OCI-LY3 (cell line): ENCODE data around the gene NBPF6.
"Not testable (repeated sequence)": the region's sequence is repeated elsewhere in the genome, so short reads cannot be mapped to it uniquely, and the experiment has no call there.

Experiments used
- H2AFZ ChIP-seq: fragments of 200-600, 300-600 bp; shearing (Covaris generic); 2 replicates; pipeline ENCODE4 v1.6.0; 2014; ENCODE audit warnings: antibody characterized with exemption, low read depth, low read length
- H3K27ac ChIP-seq: fragments of 200-600, 300-600 bp; sonication (generic); 2 replicates; pipeline ENCODE4 v1.5.1; 2014; ENCODE audit warnings: mild to moderate bottlenecking, low read length, moderate library complexity, mixed read lengths
- H3K27me3 ChIP-seq: fragments of 200-600, 300-600 bp; sonication (generic); 2 replicates; pipeline ENCODE4 v1.6.1; 2014; ENCODE audit warnings: low read depth, low read length, mixed read lengths
- H3K36me3 ChIP-seq: fragments of 200-600, 300-600 bp; sonication (generic); replicated peaks from 2 replicates; pipeline ENCODE3; 2014; ENCODE audit warnings: low read depth, low read length, mixed read lengths
- H3K4me1 ChIP-seq: fragments of 300-600, 200-600 bp; sonication (generic); 2 replicates; pipeline ENCODE4 v1.6.1; 2014; ENCODE audit warnings: low read length, mixed read lengths
- H3K4me2 ChIP-seq: fragments of 200-600, 300-600 bp; sonication (generic); 2 replicates; pipeline ENCODE4 v1.6.1; 2014; ENCODE audit warnings: low read length, mixed read lengths
- H3K4me3 ChIP-seq: fragments of 300-600, 200-600 bp; sonication (generic); 2 replicates; pipeline ENCODE4 v1.5.1; 2014; ENCODE audit warnings: antibody characterized with exemption, mild to moderate bottlenecking, low read length, moderate library complexity
- H3K79me2 ChIP-seq: fragments of 300-600, 200-600 bp; shearing (Covaris generic); 2 replicates; pipeline ENCODE4 v1.6.1; 2014; ENCODE audit warnings: mild to moderate bottlenecking, low read length, mixed read lengths
- H3K9ac ChIP-seq: fragments of 300-600, 200-600 bp; shearing (Covaris generic); 2 replicates; pipeline ENCODE4 v1.6.0; 2014; ENCODE audit warnings: mild to moderate bottlenecking, low read length, moderate library complexity
- H3K9me3 ChIP-seq: fragments of 200-600, 300-600 bp; shearing (Covaris generic); 2 replicates; pipeline ENCODE4 v1.6.1; 2014; ENCODE audit warnings: low read length, mixed read lengths; ENCODE audit not compliant: insufficient read depth
- H4K20me1 ChIP-seq: fragments of 200-600, 300-600 bp; sonication (generic); 2 replicates; pipeline ENCODE4 v1.6.1; 2016; ENCODE audit warnings: low read length, mixed read lengths; ENCODE audit not compliant: insufficient read depth
- EZH2phosphoT487 ChIP-seq: fragments of 200-600 bp; shearing (Covaris generic); IDR thresholded peaks from 2 replicates; pipeline ENCODE4 v1.6.1; 2018; ENCODE audit warnings: antibody characterized with exemption, mixed run types, low read depth
- TF ChIP-seq, protein P1 (sequence below): fragments of 200-600, 300-600 bp; sonication (generic); IDR thresholded peaks from 2 replicates; pipeline ENCODE4 v1.5.1; 2014; ENCODE audit warnings: antibody characterized with exemption, low read length, low read depth

The NBPF6 gene

DNA sequence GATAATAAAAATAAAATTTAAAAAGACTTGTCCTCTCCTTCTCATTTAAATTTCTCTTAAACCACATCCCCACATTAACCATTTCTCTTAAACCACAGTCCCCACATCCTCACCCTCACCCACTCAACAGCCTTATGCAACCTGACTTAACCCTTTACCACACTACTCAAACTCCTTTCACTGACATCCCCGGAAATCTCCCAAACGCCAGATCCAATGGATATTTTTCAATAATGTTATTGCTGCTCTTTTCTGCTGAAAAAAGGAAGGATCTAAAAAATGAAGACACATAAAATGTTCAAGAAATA is 55.6 kb downstream of the NBPF6 start:
- H4K20me1 ChIP-seq, result no peaks in the 10 kb centered on the region
- H3K4me3 ChIP-seq, result no peak overlapping the region
- H3K9ac ChIP-seq, result no peak overlapping the region
- no peaks in the 10 kb centered on the region for H3K36me3 ChIP-seq
- peaks cover 20% of the 10 kb centered on the region for H3K4me1 ChIP-seq
- no peaks in the 10 kb centered on the region for H3K79me2 ChIP-seq
- H3K27me3 ChIP-seq, result no peaks in the 10 kb centered on the region
- H2AFZ ChIP-seq, result no peak overlapping the region
- no peak for TF ChIP-seq EZH2phosphoT487
- TF ChIP-seq, protein P1, sequence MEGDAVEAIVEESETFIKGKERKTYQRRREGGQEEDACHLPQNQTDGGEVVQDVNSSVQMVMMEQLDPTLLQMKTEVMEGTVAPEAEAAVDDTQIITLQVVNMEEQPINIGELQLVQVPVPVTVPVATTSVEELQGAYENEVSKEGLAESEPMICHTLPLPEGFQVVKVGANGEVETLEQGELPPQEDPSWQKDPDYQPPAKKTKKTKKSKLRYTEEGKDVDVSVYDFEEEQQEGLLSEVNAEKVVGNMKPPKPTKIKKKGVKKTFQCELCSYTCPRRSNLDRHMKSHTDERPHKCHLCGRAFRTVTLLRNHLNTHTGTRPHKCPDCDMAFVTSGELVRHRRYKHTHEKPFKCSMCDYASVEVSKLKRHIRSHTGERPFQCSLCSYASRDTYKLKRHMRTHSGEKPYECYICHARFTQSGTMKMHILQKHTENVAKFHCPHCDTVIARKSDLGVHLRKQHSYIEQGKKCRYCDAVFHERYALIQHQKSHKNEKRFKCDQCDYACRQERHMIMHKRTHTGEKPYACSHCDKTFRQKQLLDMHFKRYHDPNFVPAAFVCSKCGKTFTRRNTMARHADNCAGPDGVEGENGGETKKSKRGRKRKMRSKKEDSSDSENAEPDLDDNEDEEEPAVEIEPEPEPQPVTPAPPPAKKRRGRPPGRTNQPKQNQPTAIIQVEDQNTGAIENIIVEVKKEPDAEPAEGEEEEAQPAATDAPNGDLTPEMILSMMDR, result no peak
- no peak overlapping the region for H3K4me2 ChIP-seq
- H3K27ac ChIP-seq, result no peak overlapping the region
- H3K9me3 ChIP-seq, result no peaks in the 10 kb centered on the region

DNA sequence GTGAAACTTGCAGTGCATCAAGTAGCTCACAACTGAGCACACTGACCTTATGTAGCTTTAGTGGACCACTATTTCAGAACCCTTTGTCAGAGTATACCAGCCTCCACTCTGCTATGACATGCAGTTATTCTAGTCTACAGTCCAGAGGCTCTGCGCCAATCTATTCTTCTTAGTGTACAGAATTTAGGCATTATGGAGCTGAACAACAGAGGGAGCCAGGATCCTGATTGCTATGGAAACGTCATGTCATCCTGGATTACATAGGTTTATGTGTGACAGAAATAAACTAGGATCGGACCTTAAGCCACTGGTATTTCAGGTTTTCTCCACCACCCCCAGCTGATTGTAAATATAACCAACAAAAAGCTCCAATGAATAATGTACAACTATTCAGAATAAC is 61.6 kb downstream of the NBPF6 start:
- TF ChIP-seq, protein P1, result no peak
- no peak for TF ChIP-seq EZH2phosphoT487
- no peak overlapping the region for H3K27ac ChIP-seq
- H3K9me3 ChIP-seq, result no peaks in the 10 kb centered on the region
- no peaks in the 10 kb centered on the region for H3K27me3 ChIP-seq
- no peaks in the 10 kb centered on the region for H3K79me2 ChIP-seq
- no peaks in the 10 kb centered on the region for H3K36me3 ChIP-seq
- H3K9ac ChIP-seq, result no peak overlapping the region
- no peak overlapping the region for H3K4me3 ChIP-seq
- H3K4me1 ChIP-seq, result no peaks in the 10 kb centered on the region
- no peaks in the 10 kb centered on the region for H4K20me1 ChIP-seq
- H3K4me2 ChIP-seq, result no peak overlapping the region
- H2AFZ ChIP-seq, result no peak overlapping the region

DNA sequence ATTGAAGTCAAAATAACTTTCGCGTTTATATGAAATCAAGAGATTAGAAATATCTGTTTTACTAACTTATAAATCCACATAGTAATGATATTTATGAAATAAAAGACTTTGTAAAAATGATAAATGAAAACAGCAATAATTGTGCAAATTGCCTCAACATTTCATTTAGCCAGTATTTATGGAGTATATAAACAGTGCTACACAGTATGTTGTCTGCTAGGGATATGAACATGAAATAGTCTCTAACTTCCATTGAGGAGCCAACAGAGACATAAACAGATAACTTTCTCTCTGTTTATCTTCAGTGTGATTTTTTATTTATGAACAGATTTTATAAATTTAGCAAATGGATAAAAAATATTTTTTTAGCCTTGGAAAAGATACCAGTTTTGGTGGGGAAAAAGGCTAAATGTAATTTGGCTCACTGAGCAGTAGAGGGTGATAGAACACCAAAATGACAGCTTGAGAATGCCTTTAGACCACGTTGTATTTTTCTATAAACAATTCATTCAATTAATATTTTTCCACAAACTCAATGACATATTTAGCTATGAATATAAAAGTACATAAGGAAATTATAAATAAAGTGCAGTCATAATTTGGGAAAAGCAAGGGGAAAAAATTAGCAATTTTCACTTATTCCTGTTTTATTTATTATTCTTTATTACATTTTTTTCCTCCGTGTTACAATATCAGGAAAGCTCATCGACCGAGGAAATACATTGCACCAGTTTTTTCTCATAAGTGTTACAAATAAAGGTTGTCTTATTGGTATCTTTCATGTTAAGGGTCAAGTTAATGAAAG is 62.3 kb downstream of the NBPF6 start:
- Histone ChIP-seq H3K36me3 (no peaks in the 10 kb centered on the region), H2AFZ (no peak overlapping the region), H3K27ac (no peak overlapping the region), H3K4me2 (no peak overlapping the region), H4K20me1 (no peaks in the 10 kb centered on the region), H3K9me3 (no peaks in the 10 kb centered on the region), H3K4me3 (no peak overlapping the region), H3K9ac (no peak overlapping the region), H3K79me2 (no peaks in the 10 kb centered on the region), H3K27me3 (no peaks in the 10 kb centered on the region), H3K4me1 (no peaks in the 10 kb centered on the region)
- TF ChIP-seq, protein P1, result peak; percentile 75
- TF ChIP-seq EZH2phosphoT487, result no peak

DNA sequence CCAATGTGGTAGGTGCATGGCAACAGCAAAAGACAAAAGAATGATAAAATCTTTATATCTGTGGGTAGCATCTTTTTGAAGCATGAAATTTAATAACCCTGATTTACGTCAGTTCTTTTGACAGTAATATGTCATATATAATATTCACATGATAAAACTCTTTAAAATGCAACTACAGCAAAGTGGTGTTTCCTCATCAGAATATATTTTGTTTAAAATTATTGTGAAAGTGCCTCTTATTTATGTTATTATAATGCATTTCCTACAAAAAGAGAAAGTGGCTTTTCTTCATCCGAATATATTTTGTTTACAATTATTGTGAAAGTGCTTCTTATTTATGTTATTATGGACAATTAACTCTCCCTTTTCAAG is 62.9 kb downstream of the NBPF6 start:
- Histone ChIP-seq H3K4me2 (no peak overlapping the region), H3K9ac (no peak overlapping the region), H3K4me1 (no peaks in the 10 kb centered on the region), H3K9me3 (no peaks in the 10 kb centered on the region), H2AFZ (no peak overlapping the region), H3K27ac (no peak overlapping the region), H3K27me3 (no peaks in the 10 kb centered on the region), H3K4me3 (no peak overlapping the region), H4K20me1 (no peaks in the 10 kb centered on the region), H3K79me2 (no peaks in the 10 kb centered on the region), H3K36me3 (no peaks in the 10 kb centered on the region)
- TF ChIP-seq EZH2phosphoT487, result no peak
- TF ChIP-seq, protein P1, result no peak

DNA sequence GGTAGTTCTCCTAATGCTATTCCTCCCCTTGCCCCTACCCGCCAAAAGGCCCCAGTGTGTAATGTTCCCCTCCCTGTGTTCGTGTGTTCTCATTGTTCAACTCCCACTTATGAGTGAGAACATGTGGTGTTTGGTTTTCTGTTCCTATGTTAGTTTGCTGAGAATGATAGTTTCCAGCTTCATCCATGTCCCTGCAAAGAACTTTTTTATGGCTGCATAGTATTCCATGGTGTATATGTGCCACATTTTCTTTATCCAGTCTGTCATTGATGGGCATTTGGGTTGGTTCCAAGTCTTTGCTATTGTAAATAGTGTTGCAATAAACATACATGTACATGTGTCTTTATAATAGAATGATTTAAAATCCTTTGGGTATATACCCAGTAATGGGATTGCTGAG is 63.8 kb downstream of the NBPF6 start:
- not testable (repeated sequence) for H3K4me1 ChIP-seq, H3K27ac ChIP-seq, H4K20me1 ChIP-seq, H3K4me3 ChIP-seq, H3K79me2 ChIP-seq, H3K4me2 ChIP-seq, H3K9ac ChIP-seq, H2AFZ ChIP-seq, H3K9me3 ChIP-seq, H3K27me3 ChIP-seq, H3K36me3 ChIP-seq

DNA sequence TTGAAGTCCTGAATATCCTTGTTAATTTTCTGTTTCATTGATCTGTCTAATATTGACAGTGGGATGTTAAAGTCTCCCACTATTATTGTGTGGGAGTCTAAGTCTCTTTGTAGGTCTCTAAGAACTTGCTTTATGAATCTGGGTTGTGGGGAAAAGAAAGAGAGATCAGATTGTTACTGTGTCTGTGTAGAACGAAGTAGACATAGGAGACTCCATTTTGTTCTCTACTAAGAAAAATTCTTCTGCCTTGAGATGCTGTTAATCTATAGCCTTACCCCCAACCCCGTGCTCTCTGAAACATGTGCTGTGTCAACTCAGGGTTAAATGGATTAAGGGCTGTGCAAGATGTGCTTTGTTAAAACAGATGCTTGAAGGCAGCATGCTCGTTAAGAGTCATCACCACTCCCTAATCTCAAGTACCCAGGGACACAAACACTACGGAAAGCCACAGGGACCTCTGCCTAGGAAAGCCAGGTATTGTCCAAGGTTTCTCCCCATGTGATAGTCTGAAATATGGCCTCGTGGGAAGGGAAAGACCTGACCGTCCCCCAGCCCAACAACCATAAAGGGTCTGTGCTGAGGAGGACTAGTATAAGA is 67.3 kb downstream of the NBPF6 start:
- H4K20me1 ChIP-seq, H3K27ac ChIP-seq, H3K4me2 ChIP-seq, H3K27me3 ChIP-seq, H3K9me3 ChIP-seq, H3K4me1 ChIP-seq, H3K4me3 ChIP-seq, H3K9ac ChIP-seq, H3K36me3 ChIP-seq, H2AFZ ChIP-seq, H3K79me2 ChIP-seq: not testable (repeated sequence)
